ENCODE results near the gene SRPRA.

DNA sequence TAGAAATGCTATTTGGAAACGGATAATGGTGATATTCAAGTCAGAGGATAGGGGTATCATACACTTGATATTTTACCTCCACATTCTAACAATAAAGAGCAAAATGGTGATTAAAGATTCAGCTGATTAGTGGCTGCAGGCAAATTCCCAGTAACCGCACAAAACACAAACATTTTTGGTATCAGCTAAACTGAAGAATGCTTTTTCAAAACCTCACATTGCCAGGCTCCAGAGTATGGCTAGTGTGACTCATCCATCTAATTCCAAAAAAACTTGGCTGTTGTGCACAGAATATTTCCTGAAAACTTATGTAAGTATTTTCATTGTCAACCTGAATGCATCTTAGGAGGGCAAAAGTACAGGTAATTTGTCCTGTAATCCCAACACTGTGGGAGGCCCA, 10.9 kb downstream of the SRPRA start:
- TF ChIP-seq EZH2 (IDR thresholded peaks at IDR 0.05; ENCODE audit: borderline replicate concordance, low read depth, low read length, severe bottlenecking), result no peak
- TF ChIP-seq, protein P1, sequence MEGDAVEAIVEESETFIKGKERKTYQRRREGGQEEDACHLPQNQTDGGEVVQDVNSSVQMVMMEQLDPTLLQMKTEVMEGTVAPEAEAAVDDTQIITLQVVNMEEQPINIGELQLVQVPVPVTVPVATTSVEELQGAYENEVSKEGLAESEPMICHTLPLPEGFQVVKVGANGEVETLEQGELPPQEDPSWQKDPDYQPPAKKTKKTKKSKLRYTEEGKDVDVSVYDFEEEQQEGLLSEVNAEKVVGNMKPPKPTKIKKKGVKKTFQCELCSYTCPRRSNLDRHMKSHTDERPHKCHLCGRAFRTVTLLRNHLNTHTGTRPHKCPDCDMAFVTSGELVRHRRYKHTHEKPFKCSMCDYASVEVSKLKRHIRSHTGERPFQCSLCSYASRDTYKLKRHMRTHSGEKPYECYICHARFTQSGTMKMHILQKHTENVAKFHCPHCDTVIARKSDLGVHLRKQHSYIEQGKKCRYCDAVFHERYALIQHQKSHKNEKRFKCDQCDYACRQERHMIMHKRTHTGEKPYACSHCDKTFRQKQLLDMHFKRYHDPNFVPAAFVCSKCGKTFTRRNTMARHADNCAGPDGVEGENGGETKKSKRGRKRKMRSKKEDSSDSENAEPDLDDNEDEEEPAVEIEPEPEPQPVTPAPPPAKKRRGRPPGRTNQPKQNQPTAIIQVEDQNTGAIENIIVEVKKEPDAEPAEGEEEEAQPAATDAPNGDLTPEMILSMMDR (IDR thresholded peaks at IDR 0.05; ENCODE audit: borderline replicate concordance, extremely low read depth, low read length, poor library complexity, severe bottlenecking), result no peak

Measured in DND-41 (cell line).